Activated B cell treated with CpG ODN at 0.5 μM for 24 hours (primary cell): ENCODE data around the gene SYT12. TPM values are rescaled to one million over a fixed set of nuclear protein-coding genes. Genes with fewer than 3 reads are reported as not detected.
A peak's percentile ranks its signal among the peaks of the same experiment; 100 is the strongest.

Source experiments
- ATAC-seq: fragments of 200-7000 bp; cut with Tn5 transposase; one replicate; pipeline ENCODE4 v1.10.0; 2021; ENCODE audit warnings: low read depth, mild to moderate bottlenecking, moderate library complexity
- CTCF ChIA-PET: fragments of 350-600 bp; sonication (Branson Sonifier 250); formaldehyde crosslinking; loops from one replicate; lab custom pipeline; 2021; ENCODE audit warnings: antibody characterized with exemption; lab: Charles Lee
- POLR2A ChIA-PET: fragments of 350-600 bp; sonication (Branson Sonifier 250); formaldehyde crosslinking; loops from one replicate; lab custom pipeline; 2021; ENCODE audit warnings: antibody characterized with exemption; lab: Charles Lee
- DNase-seq: peaks from one replicate; pipeline ENCODE4 v3.0.0; 2022
- H3K27ac Mint-ChIP-seq: one replicate; pipeline ENCODE4 v1.8.0; 2020; ENCODE audit warnings: mixed read lengths
- H3K27me3 Mint-ChIP-seq: one replicate; pipeline ENCODE4 v1.8.0; 2021; ENCODE audit warnings: mixed read lengths
- H3K36me3 Mint-ChIP-seq: one replicate; pipeline ENCODE4 v1.8.0; 2021; ENCODE audit warnings: low read depth, mixed read lengths
- H3K4me1 Mint-ChIP-seq: one replicate; pipeline ENCODE4 v1.8.0; 2021; ENCODE audit warnings: mixed read lengths
- H3K4me3 Mint-ChIP-seq: one replicate; pipeline ENCODE4 v1.8.0; 2020; ENCODE audit warnings: mild to moderate bottlenecking, mixed read lengths
- H3K9me3 Mint-ChIP-seq: one replicate; pipeline ENCODE4 v1.8.0; 2020; ENCODE audit warnings: mixed read lengths
- CTCF ChIP-seq: fragments of 200-600 bp; IDR thresholded peaks from one replicate; pipeline ENCODE4 v1.8.0; 2022; ENCODE audit warnings: antibody characterized with exemption, mild to moderate bottlenecking
- intact Hi-C: fragments of 100-400 bp; cut with micrococcal nuclease; formaldehyde crosslinking; loops from one replicate; pipeline ENCODE4 v1.15.1; 2024
- total RNA-seq: library from RNA; stranded (reverse); gene quantifications from 2 replicates; pipeline ENCODE4 v1.2.3, GENCODE V29; 2022

SYT12 gene
- total RNA-seq, 1 donor from 2014 or later = not detected

GRCh38 chr11:67045314-67045713 is 22.4 kb downstream of the SYT12 start:
- H3K4me1 Mint-ChIP-seq = peaks cover 17% of the 10 kb centered on the region
- peak; percentile 65 for ATAC-seq
- no peak for TF ChIP-seq CTCF

DNA sequence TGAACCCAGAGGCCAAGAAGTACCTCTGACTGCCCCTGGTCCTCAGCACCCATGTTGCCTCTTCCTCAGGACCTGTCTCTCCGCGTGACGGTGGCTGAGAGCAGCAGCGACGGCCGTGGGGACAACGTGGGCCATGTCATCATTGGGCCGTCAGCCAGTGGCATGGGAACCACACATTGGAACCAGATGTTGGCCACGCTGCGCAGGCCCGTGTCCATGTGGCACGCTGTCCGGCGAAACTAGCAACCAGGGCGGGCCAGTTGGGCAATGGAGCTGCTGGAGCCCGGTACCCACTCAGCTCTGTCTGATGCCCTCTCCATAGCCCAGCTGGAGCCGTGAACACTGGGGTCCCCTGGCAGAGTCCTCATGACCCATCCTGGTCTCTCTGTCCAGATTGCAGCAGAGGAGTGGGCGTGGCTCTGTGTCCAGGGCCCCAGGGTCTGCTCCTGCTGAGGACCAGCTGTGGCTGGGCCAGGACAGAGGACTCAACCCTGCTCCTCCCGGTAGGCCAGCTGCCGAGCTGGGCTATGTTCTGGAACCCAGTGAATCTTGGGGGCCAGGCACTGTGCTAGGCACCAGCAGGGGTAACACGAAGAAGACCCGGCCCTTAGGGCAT is 25.7 kb downstream of the SYT12 start:
- H3K4me3 Mint-ChIP-seq = no peak overlapping the region
- POLR2A ChIA-PET = interaction anchor here (0.5 kb wide), 1 partner anchor 56 kb away, joined by 6 read pairs; no protein-coding TSS in a partner anchor
- intact Hi-C loops = no loop called here
- TF ChIP-seq CTCF = no peak
- H3K27me3 Mint-ChIP-seq = peaks cover 36% of the 10 kb centered on the region
- H3K4me1 Mint-ChIP-seq = peaks cover 11% of the 10 kb centered on the region
- no peaks in the 10 kb centered on the region for H3K9me3 Mint-ChIP-seq
- CTCF ChIA-PET = no interaction called here
- H3K27ac Mint-ChIP-seq = no peak overlapping the region
- no peak for ATAC-seq
- no peaks in the 10 kb centered on the region for H3K36me3 Mint-ChIP-seq
- no peak for DNase-seq

More at GRCh38 chr11:67045314-67045713, 22.4 kb downstream of the SYT12 start:
- CTCF ChIA-PET = no interaction called here
- Mint-ChIP-seq H3K36me3 (no peaks in the 10 kb centered on the region), H3K9me3 (no peaks in the 10 kb centered on the region), H3K27me3 (peaks cover 38% of the 10 kb centered on the region), H3K27ac (peak overlapping the region; percentile 18), H3K4me3 (no peak overlapping the region)
- DNase-seq = no peak
- intact Hi-C loops = loop anchor here (2.0 kb wide), 1 partner anchor 17 kb away; no protein-coding TSS in a partner anchor
- POLR2A ChIA-PET = interaction anchor here (1.4 kb wide), 1 partner anchor 26 kb away, joined by 4 read pairs; no protein-coding TSS in a partner anchor

- ATAC-seq = no peak
- H3K27ac Mint-ChIP-seq = no peak overlapping the region
- H3K4me1 Mint-ChIP-seq = peaks cover 10% of the 10 kb centered on the region
- H3K4me3 Mint-ChIP-seq = no peak overlapping the region
- no peak for TF ChIP-seq CTCF
- intact Hi-C loops = no loop called here
- H3K9me3 Mint-ChIP-seq = no peaks in the 10 kb centered on the region
- H3K36me3 Mint-ChIP-seq = no peaks in the 10 kb centered on the region
- peaks cover 33% of the 10 kb centered on the region for H3K27me3 Mint-ChIP-seq
- DNase-seq = no peak
- POLR2A ChIA-PET = interaction anchor here (0.6 kb wide), 1 partner anchor 505 kb away, joined by 5 read pairs; no protein-coding TSS in a partner anchor
- CTCF ChIA-PET = no interaction called here
These were observed 27.2 kb downstream of the SYT12 start for GRCh38 chr11:67050139-67050538.

DNA sequence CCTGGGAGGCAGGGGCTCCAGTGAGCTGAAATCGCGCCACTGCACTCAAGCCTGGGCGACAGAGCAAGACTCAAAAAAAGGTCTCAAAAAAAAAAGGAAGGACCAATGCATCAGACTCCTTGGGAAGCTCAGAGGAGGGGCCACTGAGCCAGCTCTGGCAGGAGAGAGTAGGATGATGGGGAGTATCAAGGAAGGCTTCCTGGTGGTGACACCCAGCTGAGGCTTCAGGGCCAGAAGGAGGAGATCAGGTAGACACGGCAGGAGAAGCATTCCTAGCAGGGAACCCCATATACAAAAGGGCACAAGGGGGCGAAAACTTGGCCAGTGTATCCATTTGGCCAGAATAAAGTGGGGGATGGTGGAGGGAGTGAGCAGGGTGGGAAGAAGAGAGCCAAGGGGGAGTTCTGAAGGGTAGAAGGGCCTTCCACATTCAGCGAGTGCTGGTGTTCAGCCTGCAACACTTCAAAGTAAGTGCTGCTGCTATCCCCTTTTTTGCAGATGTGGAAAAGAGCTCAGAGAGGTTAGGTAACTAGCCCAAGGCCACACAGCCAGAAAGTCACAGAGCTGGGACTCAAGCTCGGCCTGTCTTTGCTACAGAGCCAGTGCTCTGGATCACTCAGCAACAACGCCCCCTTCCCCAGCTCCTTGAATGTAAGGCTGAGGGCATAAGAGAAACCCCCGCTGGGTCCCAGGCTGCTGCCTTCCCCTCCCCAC is 28.4 kb downstream of the SYT12 start:
- Mint-ChIP-seq H3K27ac (no peak overlapping the region), H3K27me3 (peaks cover 31% of the 10 kb centered on the region), H3K4me1 (peaks cover 11% of the 10 kb centered on the region), H3K36me3 (no peaks in the 10 kb centered on the region), H3K4me3 (no peak overlapping the region), H3K9me3 (no peaks in the 10 kb centered on the region)
- ChIA-PET CTCF (no interaction called here), POLR2A (no interaction called here)
- DNase-seq (no peak), ATAC-seq (no peak)
- intact Hi-C loops = no loop called here
- TF ChIP-seq CTCF = no peak

DNA sequence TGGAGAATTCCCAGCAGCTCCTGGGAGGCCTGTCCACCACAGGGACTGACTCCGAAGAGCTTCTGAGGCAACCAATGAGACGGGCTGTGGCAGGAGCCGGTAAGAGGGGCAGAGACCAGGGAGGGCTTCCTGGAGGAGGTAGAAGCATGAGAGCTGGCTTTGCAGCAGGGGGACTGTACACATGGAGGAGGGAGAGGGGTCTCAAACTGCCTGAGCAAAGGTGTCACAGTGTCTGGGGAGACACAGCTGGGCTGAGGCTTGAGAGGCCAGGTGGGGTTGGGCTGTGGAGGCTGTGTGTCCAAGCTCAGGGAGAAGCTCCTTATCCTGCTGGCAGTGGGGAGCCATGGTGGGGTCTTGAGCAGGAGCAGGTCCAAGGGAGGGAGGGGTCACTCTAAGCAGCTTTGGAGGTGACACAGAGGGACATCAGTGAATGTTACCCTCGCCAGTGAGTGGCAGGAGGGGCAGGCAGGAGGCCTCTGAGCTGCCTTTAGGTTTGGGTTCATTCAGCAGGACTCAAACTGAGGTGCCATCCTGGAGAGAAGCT is 29.1 kb downstream of the SYT12 start:
- Mint-ChIP-seq H3K27ac (no peak overlapping the region), H3K4me1 (peaks cover 9% of the 10 kb centered on the region), H3K27me3 (peaks cover 25% of the 10 kb centered on the region), H3K4me3 (no peak overlapping the region), H3K36me3 (no peaks in the 10 kb centered on the region), H3K9me3 (no peaks in the 10 kb centered on the region)
- TF ChIP-seq CTCF = no peak
- ChIA-PET CTCF (no interaction called here), POLR2A (no interaction called here)
- ATAC-seq (no peak), DNase-seq (no peak)
- intact Hi-C loops = no loop called here
